GM19328 (cell line): ENCODE results near the gene CA10.

Experiments
- ATAC-seq: cut with Tn5 transposase; IDR thresholded peaks from one replicate; pipeline ENCODE4 v1.9.1; 2021; ENCODE audit warnings: mild to moderate bottlenecking, moderate library complexity; ENCODE audit not compliant: unreplicated experiment

The CA10 gene

GRCh38 chr17:51734976-51735375 is 423.5 kb downstream of the CA10 start:
- no peak for ATAC-seq

DNA sequence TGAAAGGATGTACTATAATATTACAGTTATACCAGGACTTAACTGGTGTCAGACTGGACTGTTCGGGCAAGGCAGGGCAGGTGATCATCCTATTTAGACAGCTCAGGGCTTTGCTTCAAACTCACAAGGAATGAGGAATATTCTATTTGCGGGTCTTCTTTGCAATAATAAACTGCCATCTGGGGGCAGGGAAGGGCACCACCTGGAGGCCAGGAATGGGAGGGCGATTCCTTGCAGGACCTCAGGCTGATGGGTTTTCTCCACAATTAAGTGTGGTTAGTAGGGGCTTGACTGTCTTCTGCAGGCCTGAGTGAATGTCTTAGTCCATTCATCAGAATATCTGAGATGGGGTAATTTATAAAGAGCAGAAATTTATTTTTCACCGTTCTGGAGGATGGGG is 424.1 kb downstream of the CA10 start:
- ATAC-seq: no peak

- ATAC-seq: no peak
Measured at GRCh38 chr17:51733166-51733565, 425.3 kb downstream of the CA10 start.

GRCh38 chr17:51731941-51732722 is 426.4 kb downstream of the CA10 start:
- no peak for ATAC-seq

DNA sequence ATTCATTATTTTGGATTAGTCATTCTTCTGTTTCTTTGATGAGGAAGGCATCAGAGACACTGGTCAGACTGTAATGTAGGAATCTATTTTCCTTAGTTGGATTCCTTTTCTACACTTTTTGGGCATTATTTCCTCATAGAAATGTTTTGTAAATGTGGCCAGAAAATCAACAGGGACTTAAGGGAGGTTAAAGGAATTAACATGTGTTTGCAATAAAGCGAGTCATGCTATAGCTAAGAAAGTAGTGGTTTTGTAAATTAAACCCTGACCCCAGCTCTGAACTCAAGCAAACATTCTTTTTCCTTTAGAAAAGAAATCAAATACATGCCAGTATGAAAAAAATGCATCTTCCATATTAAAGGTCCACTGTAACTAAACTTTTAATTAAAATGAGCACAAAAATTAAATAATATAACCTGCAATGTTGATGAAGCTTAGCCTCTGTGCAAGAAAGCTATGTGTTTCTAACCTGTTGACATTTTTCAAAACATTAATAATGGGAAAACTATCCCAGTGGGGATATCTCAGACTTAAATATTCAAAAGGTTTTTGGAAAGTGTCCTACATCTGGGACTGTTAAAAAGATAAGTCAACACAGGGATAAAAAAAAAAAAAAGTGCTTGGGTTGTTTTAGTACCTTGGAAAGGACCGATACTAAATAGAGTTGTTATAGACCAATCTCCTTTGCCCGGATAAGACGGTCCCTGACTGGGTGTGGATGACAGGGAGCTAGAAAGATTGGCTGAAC is 428.0 kb downstream of the CA10 start:
- ATAC-seq: no peak

DNA sequence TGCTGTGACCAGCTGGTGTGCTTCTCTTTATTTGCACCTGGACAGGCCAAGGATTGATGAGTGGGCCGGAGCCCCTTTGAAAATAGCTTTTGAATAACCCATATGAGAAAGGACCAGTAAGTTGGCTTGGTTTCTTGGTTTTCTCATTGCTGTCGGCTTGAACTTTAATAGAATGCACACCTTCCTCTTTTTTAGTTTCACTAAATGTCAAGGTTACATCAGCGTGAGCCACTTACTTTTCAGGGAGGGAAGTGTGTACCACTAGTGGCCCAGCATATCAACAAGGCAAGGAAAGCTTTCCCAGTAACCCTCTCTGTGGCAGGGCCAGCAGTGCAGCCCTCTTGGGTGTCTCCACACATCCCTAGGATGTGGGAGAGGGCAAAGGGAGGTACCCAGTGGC is 433.3 kb downstream of the CA10 start:
- peak; percentile 76 for ATAC-seq

DNA sequence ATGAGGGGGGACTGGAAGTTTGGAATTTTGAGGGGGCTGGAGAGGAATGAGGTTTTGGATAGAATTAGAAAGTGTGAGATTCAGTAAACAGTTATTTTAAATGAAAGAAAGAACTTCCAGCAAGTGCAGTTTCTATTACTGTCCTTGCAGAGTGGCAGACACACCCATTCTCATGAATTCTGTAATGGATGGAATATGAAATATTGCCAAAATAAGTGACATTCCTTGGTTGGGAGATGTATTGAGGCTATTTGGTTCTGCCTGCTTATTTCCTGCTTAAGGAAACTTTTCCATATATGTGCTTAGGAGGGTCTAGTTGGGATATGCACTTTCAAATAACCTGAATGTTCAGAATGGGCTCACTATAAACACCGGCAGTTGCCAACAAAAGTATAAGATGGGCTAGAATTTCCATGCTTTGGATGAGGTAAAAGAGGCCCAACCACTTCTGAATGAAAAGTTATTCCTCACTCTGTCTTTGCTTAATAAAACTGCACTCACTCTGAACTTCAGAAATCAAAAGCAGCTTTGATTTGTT is 434.4 kb downstream of the CA10 start:
- ATAC-seq: no peak

DNA sequence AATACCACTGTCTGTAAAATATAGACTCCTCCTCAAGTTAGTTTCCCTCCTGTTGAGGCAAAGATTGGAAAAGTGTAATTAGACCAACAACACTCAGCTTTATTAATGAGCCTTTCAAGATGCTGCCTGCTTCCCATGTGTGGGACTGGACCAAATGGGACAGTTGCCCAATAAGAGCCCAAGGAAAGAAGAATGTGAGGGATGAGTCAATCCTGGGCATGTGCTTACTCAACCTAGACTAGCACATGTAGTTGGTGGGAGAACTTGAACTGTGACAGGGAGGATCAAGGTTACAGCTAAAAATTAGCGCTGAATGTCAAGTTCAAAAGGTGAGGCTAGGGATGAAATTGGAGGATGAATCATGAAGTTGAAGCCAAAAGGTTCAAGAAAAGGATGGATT is 435.5 kb downstream of the CA10 start:
- no peak for ATAC-seq

DNA sequence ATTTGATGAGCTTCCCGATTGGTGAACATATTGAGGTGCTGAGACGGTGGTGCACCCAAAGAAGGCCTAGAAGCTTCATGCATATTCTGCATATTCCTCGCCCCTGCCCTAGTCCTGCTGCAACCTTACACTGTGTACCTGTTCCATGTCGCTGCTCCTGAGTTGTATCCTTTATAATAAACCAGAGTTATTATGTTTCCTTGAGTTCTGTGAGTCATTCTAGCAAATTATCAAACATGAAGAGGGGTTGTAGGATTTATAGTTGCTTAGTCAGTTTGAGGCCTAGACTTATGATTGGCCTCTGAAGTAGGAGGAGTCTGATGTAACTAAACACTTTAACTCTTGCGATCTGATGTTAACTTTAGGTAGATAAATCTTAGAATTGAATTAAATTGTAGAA is 436.8 kb downstream of the CA10 start:
- ATAC-seq: no peak

DNA sequence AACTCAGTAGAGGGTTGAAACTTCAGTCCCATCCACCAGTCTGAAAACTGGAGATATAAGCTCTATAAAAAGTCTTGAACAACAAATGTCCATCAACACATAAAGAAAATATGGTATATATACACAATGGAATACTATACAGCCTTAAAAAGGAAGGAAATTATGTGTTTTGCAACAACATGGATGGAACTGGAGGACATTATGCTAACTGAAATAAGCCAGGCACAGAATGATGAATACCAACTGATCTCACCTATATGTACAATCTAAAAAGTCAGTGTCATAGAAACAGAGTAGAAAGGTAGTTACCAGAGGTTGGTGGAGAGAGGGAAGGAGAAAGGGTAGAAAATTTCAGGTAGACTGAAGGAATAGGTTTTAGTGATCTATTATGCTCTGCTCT is 438.1 kb downstream of the CA10 start:
- no peak for ATAC-seq

GRCh38 chr17:51718983-51719382 is 439.5 kb downstream of the CA10 start:
- ATAC-seq: no peak

- ATAC-seq: no peak
Measured at GRCh38 chr17:51711581-51711980, 446.9 kb downstream of the CA10 start.

DNA sequence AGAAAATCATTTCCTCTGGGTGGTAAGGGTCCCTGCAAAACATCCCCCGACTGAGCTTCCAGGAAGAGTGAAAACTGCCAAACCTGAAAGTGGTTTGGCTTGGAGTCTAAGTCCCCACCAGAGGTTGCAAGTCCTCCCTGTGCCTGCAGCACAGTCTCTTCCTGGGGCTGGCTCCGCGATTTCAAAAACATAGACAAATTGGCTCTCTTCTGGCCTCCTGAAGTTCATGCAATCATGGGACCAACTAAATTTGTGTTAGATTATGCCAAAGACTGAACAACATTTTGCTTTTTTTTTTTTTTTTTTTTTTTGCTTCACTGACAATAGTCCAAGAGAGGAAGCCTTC is 447.9 kb downstream of the CA10 start:
- ATAC-seq: no peak

GRCh38 chr17:51709694-51710633 is 448.6 kb downstream of the CA10 start:
- ATAC-seq: no peak

DNA sequence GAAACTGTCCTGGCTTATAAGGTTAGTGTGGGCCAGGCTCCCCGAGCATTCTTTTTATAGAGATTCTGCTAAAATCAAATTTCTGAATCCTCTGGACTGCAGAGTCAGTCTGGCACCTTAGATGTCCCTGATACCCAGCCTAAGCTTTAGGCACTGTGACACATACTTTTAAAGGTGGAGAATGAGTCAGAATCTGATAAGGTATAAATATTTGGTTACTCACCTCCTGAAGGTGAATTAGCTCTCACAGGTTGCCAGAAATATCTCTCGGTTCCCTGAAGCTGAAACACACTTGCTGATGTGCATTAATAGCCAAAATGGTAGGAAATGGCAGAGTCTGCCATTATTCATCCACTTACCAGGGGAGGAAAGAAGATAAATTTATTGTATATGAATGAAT is 451.3 kb downstream of the CA10 start:
- no peak for ATAC-seq

DNA sequence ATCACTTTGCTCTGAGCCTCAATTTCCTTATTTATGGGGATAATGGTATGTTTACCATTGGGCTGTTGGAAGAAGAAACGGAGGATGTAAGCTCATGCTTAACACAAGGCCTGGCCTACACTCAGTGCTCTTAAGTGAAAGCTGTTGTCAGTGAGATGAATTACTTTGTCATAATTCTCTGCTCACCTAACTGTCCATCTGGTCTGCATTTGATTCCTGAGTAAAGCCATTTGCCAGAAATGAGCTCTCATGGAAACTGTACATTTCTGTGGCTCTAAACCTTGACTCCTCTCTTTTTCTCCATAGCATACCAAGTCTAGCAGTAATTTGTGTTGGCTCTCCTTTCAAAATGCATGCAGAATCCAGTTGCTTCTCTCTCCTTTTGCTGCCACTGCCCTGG is 452.4 kb downstream of the CA10 start:
- ATAC-seq: no peak

GRCh38 chr17:51703361-51704341 is 454.9 kb downstream of the CA10 start:
- ATAC-seq: no peak

DNA sequence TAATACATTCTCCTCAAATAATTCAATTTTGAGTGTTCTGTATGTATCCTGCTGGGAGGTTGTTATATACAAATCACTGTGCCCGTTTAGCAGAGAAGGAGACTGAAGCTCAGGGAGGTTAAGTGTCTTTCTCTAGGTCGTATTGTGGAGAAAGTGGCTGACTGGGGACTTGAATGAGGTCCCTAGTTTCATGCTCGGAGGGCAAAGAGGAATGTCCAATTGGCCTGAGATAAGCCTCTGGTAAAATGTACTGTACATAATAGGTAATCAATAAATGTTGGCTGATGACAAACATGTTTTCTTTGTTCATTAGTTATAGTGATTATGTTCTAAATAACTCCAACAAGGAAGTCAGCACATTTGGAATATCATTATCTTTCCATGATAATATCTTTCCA is 455.6 kb downstream of the CA10 start:
- no peak for ATAC-seq

DNA sequence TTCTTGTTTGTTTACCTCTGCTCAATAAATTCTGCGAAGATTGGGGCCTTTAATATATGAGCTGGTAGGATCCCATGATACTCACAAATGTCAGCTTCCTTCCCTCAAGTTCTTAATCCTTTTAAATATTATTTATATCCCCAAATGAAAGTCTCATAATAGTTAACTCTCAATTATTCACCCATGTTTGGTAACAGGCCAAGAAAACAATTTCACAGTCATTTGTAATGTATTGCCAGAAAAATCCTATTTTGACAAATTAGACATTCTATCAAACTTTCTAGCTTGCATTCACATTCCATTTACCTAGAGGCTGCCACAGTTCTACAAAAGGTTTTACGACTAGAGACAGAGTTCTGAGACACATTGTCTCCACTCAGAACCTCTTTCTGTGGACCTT is 457.0 kb downstream of the CA10 start:
- ATAC-seq: no peak
